HG02759 (cell line): ENCODE data around the gene PABPC1L.
A peak's percentile ranks its signal among the peaks of the same experiment; 100 is the strongest.

ENCODE experiments used
- ATAC-seq: cut with Tn5 transposase; IDR thresholded peaks from one replicate; pipeline ENCODE4 v1.9.1; 2021; ENCODE audit warnings: mild to moderate bottlenecking, moderate library complexity; ENCODE audit not compliant: unreplicated experiment

The PABPC1L gene

GRCh38 chr20:44966030-44966961, 56.4 kb downstream of the PABPC1L start, which contains the start of gene STK4:
Gene STK4 (plus strand): TSS chr20:44966512. CDS start chr20:44966569, 57 bp downstream.
- ATAC-seq: peak; percentile 83

GRCh38 chr20:44967207-44967807, 57.4 kb downstream of the PABPC1L start:
- ATAC-seq: no peak

GRCh38 chr20:44969300-44969894, 59.5 kb downstream of the PABPC1L start:
- ATAC-seq: no peak

GRCh38 chr20:44970243-44970757, 60.4 kb downstream of the PABPC1L start:
- ATAC-seq: no peak

- no peak for ATAC-seq
Measured at GRCh38 chr20:44973053-44973452, 63.2 kb downstream of the PABPC1L start.

- no peak for ATAC-seq
Measured at GRCh38 chr20:44976698-44977097, 66.8 kb downstream of the PABPC1L start.

- ATAC-seq: peak; percentile 91
Measured at GRCh38 chr20:44979090-44979621, 69.3 kb downstream of the PABPC1L start.

- no peak for ATAC-seq
Measured at GRCh38 chr20:44981736-44982406, 72.0 kb downstream of the PABPC1L start.

GRCh38 chr20:44983093-44983674, 73.3 kb downstream of the PABPC1L start:
- no peak for ATAC-seq

GRCh38 chr20:44988631-44989171, 78.8 kb downstream of the PABPC1L start:
- no peak for ATAC-seq
